ENCODE results near the gene FOXL3.

- TF ChIP-seq CTCF (conservative IDR thresholded peaks at IDR 0.05; ENCODE audit: low read depth, low read length) (no peak), EZH2 (IDR thresholded peaks at IDR 0.05; ENCODE audit: borderline replicate concordance, low read depth, low read length, poor library complexity, severe bottlenecking) (no peak)
These were observed 21.2 kb downstream of the FOXL3 start for GRCh38 chr7:311131-311680.

Data from A673 (cell line).